CD14-positive monocyte (primary cell): Measurements from ENCODE around the gene PALM. TPM values are rescaled to one million over a fixed set of nuclear protein-coding genes. Genes with fewer than 3 reads are reported as not detected.

Experiments used
- DNase-seq, 3 donors: peaks; one replicate each; pipeline ENCODE4 v3.0.0-alpha.2; 2011 to 2022
- H2AFZ ChIP-seq: 2 replicates; pipeline ENCODE4 v1.6.0; 2012; ENCODE audit warnings: mild to moderate bottlenecking, low read depth, low read length, inconsistent platforms; ENCODE audit not compliant: insufficient read depth, poor library complexity, severe bottlenecking
- H3K27ac ChIP-seq, 2 donors: 1 replicate in 1 of 2; 2 replicates in 1 of 2; pipeline ENCODE4 v1.5.1; 2012 to 2013; ENCODE audit warnings: low read length in 2 of 2, control low read depth in 1 of 2, inconsistent platforms in 1 of 2, low read depth in 1 of 2, mild to moderate bottlenecking in 1 of 2
- H3K27me3 ChIP-seq, 2 donors: one replicate each; pipeline versions ENCODE4 v1.6.0 to v1.6.1; 2011 to 2013; ENCODE audit warnings: low read length in 2 of 2; ENCODE audit not compliant: control insufficient read depth in 2 of 2, insufficient read depth in 2 of 2
- H3K36me3 ChIP-seq, 2 donors: replicated peaks in 1 of 2; 1 replicate in 1 of 2; 2 replicates in 1 of 2; pipeline versions ENCODE4 v1.5.1 to v1.6.1; 2012 to 2013; ENCODE audit warnings: low read length in 2 of 2, control low read depth in 1 of 2, inconsistent platforms in 1 of 2, mild to moderate bottlenecking in 1 of 2; ENCODE audit not compliant: insufficient read depth in 2 of 2, control insufficient read depth in 1 of 2
- H3K4me1 ChIP-seq, 2 donors: 1 replicate in 1 of 2; 2 replicates in 1 of 2; pipeline versions ENCODE4 v1.5.1 to v1.6.1; 2012 to 2013; ENCODE audit warnings: low read length in 2 of 2, control low read depth in 1 of 2, inconsistent platforms in 1 of 2, mild to moderate bottlenecking in 1 of 2, moderate library complexity in 1 of 2; ENCODE audit not compliant: insufficient read depth in 2 of 2, control insufficient read depth in 1 of 2
- H3K4me2 ChIP-seq: replicated peaks from 2 replicates; pipeline ENCODE3; 2012; ENCODE audit warnings: low read length, moderate library complexity, mild to moderate bottlenecking; ENCODE audit not compliant: poor library complexity, severe bottlenecking; ENCODE audit errors: extremely low read depth
- H3K4me3 ChIP-seq, 3 experiments: fragments of 200-600 bp in 1 of 3; sonication (generic) in 1 of 3; replicated peaks in 1 of 3; 1 replicate in 2 of 3; 2 replicates in 1 of 3; pipeline ENCODE4 v1.5.1; 2011 to 2013; ENCODE audit warnings: low read length in 3 of 3, mild to moderate bottlenecking in 3 of 3, control low read depth in 2 of 3, low read depth in 2 of 3, inconsistent platforms in 1 of 3, moderate library complexity in 1 of 3
- H3K79me2 ChIP-seq: 2 replicates; pipeline ENCODE4 v1.6.0; 2012; ENCODE audit warnings: mild to moderate bottlenecking, control low read depth, inconsistent platforms, low read length, moderate library complexity; ENCODE audit not compliant: insufficient read depth
- H3K9ac ChIP-seq: 2 replicates; pipeline ENCODE4 v1.6.0; 2017; ENCODE audit warnings: low read length, mild to moderate bottlenecking; ENCODE audit not compliant: insufficient read depth, poor library complexity, severe bottlenecking
- H3K9me3 ChIP-seq, 2 donors: replicated peaks in 1 of 2; 1 replicate in 1 of 2; 2 replicates in 1 of 2; pipeline versions ENCODE4 v1.5.1 to v1.6.1; 2012 to 2013; ENCODE audit warnings: low read length in 2 of 2, control low read depth in 1 of 2; ENCODE audit not compliant: control insufficient read depth in 1 of 2, insufficient read depth in 1 of 2
- H4K20me1 ChIP-seq: 2 replicates; pipeline ENCODE4 v1.6.0; 2012; ENCODE audit warnings: mild to moderate bottlenecking, low read length, control low read depth, moderate library complexity; ENCODE audit not compliant: insufficient read depth
- H3K27ac Mint-ChIP-seq, 7 donors: one replicate each; pipeline ENCODE4 v1.8.0; 2020; ENCODE audit warnings: mild to moderate bottlenecking in 7 of 7, mixed read lengths in 7 of 7, moderate library complexity in 6 of 7, inconsistent platforms in 2 of 7
- H3K27me3 Mint-ChIP-seq, 3 donors: one replicate each; pipeline ENCODE4 v1.8.0; 2021 to 2022; ENCODE audit warnings: low read depth in 3 of 3, mild to moderate bottlenecking in 3 of 3, mixed read lengths in 3 of 3, moderate library complexity in 3 of 3, inconsistent platforms in 1 of 3
- H3K36me3 Mint-ChIP-seq, 2 donors: one replicate each; pipeline ENCODE4 v1.8.0; 2020; ENCODE audit warnings: mixed read lengths in 2 of 2, inconsistent platforms in 1 of 2, mild to moderate bottlenecking in 1 of 2
- H3K4me1 Mint-ChIP-seq: one replicate; pipeline ENCODE4 v1.8.0; 2020; ENCODE audit warnings: mild to moderate bottlenecking, mixed read lengths
- H3K4me3 Mint-ChIP-seq, 2 donors: one replicate each; pipeline ENCODE4 v1.8.0; 2020; ENCODE audit warnings: mild to moderate bottlenecking in 2 of 2, mixed read lengths in 2 of 2, moderate library complexity in 1 of 2
- H3K9me3 Mint-ChIP-seq, 7 donors: one replicate each; pipeline ENCODE4 v1.8.0; 2020 to 2022; ENCODE audit warnings: mixed read lengths in 7 of 7, mild to moderate bottlenecking in 6 of 7, moderate library complexity in 6 of 7, inconsistent platforms in 2 of 7
- WGBS: methylation state at CpG from one replicate; pipeline ENCODE4 v1.1.5; 2013; ENCODE audit warnings: missing lambda C conversion rate; ENCODE audit not compliant: insufficient coverage; 5-methylcytosine and 5-hydroxymethylcytosine counted together
- intact Hi-C, 2 donors: fragments of 100-400 bp; cut with micrococcal nuclease; formaldehyde crosslinking; loops; one replicate each; pipeline versions ENCODE4 v1.15.0 to v1.15.1; 2023
- polyA plus RNA-seq, 3 donors: library from polyadenylated mRNA; depleted of rRNA in 1 of 3; unstranded in 2 of 3; stranded (reverse) in 1 of 3; fragments of 300-500 nt in 2 of 3; fragments of >200 nt in 1 of 3; fragmentation: Illumina TruSeq in 2 of 3; gene quantifications; 1 replicate in 2 of 3; 2 replicates in 1 of 3; pipeline ENCODE4 v1.2.3, GENCODE V29; 2012 to 2021
- TF ChIP-seq, protein P1 (sequence below): fragments of 200-600 bp; IDR thresholded peaks from one replicate; pipeline ENCODE4 v1.8.0; 2022; ENCODE audit warnings: antibody characterized with exemption, mild to moderate bottlenecking

Gene PALM
- polyA plus RNA-seq, 3 donors, result 0.23 TPM; not detected in 2

DNA sequence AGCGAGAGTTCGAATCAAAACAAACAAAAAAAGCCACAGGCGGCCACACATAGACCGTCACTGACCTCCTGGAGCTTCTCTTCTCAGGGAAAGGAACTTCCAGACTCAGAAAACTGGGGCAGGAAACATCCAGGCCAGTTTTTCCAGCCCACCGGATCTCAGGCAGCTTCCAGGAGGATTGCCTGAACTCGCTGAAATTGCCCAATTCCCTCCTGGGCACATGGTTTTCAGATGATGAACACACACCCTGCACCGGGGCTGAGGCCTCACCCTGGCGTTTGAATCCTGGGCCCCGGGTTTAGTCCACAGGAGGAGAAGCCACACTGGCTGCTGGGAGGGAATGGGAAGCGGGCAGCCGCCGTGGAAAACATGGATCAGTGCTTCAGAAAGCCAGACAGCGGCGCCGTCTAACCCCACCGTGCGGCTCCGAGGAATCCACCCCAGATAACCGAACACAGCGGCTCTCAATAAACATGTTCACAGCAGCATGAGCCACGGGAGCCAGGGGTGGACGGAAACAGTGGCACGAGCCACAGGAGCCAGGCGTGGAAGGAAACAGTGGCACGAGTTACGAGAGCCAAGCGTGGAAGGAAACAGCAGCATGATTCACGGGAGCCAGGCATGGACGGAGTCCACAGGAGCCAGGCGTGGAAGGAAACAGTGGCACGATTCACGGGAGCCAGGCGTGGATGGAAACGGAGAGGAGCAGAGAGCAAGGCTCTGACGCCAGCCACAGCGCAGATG, 70.3 kb downstream of the PALM start:
- 74% methylated on average over 36 of the region's 36 CpGs for WGBS
- TF ChIP-seq, protein P1, sequence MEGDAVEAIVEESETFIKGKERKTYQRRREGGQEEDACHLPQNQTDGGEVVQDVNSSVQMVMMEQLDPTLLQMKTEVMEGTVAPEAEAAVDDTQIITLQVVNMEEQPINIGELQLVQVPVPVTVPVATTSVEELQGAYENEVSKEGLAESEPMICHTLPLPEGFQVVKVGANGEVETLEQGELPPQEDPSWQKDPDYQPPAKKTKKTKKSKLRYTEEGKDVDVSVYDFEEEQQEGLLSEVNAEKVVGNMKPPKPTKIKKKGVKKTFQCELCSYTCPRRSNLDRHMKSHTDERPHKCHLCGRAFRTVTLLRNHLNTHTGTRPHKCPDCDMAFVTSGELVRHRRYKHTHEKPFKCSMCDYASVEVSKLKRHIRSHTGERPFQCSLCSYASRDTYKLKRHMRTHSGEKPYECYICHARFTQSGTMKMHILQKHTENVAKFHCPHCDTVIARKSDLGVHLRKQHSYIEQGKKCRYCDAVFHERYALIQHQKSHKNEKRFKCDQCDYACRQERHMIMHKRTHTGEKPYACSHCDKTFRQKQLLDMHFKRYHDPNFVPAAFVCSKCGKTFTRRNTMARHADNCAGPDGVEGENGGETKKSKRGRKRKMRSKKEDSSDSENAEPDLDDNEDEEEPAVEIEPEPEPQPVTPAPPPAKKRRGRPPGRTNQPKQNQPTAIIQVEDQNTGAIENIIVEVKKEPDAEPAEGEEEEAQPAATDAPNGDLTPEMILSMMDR, result no peak
- Mint-ChIP-seq H3K36me3 (no peaks in the 10 kb centered on the region), H3K4me1 (peaks cover 2% of the 10 kb centered on the region), H3K9me3 (peaks cover 0 to 4% (median 0%) of the 10 kb centered on the region in 7 donors), H3K4me3 (no peak overlapping the region), H3K27me3 (peaks cover 11 to 19% (median 16%) of the 10 kb centered on the region in 3 donors), H3K27ac (no peak overlapping the region)
- DNase-seq, result no peak
- H2AFZ ChIP-seq, result no peak overlapping the region
- H3K4me2 ChIP-seq, result no peak overlapping the region
- no peaks in the 10 kb centered on the region for H3K36me3 ChIP-seq
- H4K20me1 ChIP-seq, result no peaks in the 10 kb centered on the region
- no peaks in the 10 kb centered on the region for H3K9me3 ChIP-seq
- no peak overlapping the region for H3K4me3 ChIP-seq
- no peaks in the 10 kb centered on the region for H3K4me1 ChIP-seq
- no peak overlapping the region for H3K27ac ChIP-seq
- H3K27me3 ChIP-seq, result peaks cover 0 to 2% of the 10 kb centered on the region in 2 donors
- no peaks in the 10 kb centered on the region for H3K79me2 ChIP-seq
- intact Hi-C loops, result loop anchor here in 1 of 2 donors (10.0 kb wide), 1 partner anchor 206 kb away; the partner anchor contains the start of gene WDR18
- H3K9ac ChIP-seq, result no peak overlapping the region

DNA sequence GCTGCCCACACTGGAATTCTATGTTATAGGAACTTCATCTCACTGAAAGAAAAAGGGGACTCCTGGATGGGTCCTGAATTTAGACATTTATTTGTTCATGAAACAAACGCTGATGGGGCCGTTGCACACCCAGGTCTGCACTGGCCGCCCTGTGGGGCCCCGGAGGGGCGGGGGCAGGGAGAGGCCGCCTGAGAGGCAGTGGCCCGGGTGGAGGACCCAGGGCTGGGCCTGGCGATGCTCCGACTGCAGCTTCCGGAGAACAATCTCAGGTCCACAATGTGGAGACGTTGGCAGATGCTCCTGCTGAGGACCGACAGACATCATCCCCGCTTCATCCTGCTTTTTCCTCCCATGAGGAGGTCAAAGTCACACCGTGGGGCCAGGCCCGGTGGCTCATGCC, 72.2 kb downstream of the PALM start:
- no peaks in the 10 kb centered on the region for H4K20me1 ChIP-seq
- no peaks in the 10 kb centered on the region for H3K4me1 ChIP-seq
- no peak overlapping the region for H3K4me3 ChIP-seq
- no peaks in the 10 kb centered on the region for H3K36me3 Mint-ChIP-seq
- H3K4me1 Mint-ChIP-seq, result peaks cover 2% of the 10 kb centered on the region
- no peak overlapping the region for H2AFZ ChIP-seq
- DNase-seq, result no peak
- peaks cover 0 to 2% of the 10 kb centered on the region in 2 donors for H3K27me3 ChIP-seq
- H3K27me3 Mint-ChIP-seq, result peaks cover 10 to 21% (median 18%) of the 10 kb centered on the region in 3 donors
- whole genome bisulfite sequencing, result 97% methylated on average over 15 of the region's 15 CpGs
- peaks cover 0 to 4% (median 0%) of the 10 kb centered on the region in 7 donors for H3K9me3 Mint-ChIP-seq
- no peaks in the 10 kb centered on the region for H3K9me3 ChIP-seq
- no peak overlapping the region for H3K4me2 ChIP-seq
- no peak overlapping the region for H3K27ac Mint-ChIP-seq
- H3K36me3 ChIP-seq, result no peaks in the 10 kb centered on the region
- no peaks in the 10 kb centered on the region for H3K79me2 ChIP-seq
- no peak overlapping the region for H3K27ac ChIP-seq
- no peak overlapping the region for H3K9ac ChIP-seq
- H3K4me3 Mint-ChIP-seq, result no peak overlapping the region
- TF ChIP-seq, protein P1, result no peak
- intact Hi-C loops, result no loop called here
